ENCODE results near the gene EHMT1.

EHMT1 gene

DNA sequence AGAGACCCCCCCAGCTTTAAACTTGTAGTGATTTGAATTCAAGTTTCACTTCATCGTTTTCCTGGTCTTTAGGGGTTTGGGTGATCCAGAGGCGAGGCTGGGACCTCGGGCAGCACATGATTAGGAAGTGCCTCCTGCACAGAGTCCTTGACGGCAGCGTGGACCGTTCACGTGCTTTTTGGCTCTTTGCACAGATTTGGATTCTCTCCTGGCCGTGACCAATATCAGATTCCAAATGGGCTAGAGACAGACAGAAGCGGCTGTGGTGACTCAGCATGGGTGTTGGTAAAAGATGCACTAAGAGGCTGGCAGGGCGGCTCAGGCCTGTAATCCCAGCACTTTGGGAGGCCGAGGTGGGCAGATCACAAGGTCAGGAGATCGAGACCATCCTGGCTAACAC, 141.6 kb downstream of the EHMT1 start:
- H3K4me3 ChIP-seq (ENCODE audit: low read depth, low read length): no peak overlapping the region
- DNase-seq (ENCODE audit: low read depth): no peak
- in situ Hi-C loops (cut with HindIII; ENCODE audit: low sequenced_read_pairs): no loop called here
- TF ChIP-seq, protein P1, sequence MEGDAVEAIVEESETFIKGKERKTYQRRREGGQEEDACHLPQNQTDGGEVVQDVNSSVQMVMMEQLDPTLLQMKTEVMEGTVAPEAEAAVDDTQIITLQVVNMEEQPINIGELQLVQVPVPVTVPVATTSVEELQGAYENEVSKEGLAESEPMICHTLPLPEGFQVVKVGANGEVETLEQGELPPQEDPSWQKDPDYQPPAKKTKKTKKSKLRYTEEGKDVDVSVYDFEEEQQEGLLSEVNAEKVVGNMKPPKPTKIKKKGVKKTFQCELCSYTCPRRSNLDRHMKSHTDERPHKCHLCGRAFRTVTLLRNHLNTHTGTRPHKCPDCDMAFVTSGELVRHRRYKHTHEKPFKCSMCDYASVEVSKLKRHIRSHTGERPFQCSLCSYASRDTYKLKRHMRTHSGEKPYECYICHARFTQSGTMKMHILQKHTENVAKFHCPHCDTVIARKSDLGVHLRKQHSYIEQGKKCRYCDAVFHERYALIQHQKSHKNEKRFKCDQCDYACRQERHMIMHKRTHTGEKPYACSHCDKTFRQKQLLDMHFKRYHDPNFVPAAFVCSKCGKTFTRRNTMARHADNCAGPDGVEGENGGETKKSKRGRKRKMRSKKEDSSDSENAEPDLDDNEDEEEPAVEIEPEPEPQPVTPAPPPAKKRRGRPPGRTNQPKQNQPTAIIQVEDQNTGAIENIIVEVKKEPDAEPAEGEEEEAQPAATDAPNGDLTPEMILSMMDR (IDR thresholded peaks at IDR 0.05; ENCODE audit: low read depth, low read length, missing control alignments): no peak

DNA sequence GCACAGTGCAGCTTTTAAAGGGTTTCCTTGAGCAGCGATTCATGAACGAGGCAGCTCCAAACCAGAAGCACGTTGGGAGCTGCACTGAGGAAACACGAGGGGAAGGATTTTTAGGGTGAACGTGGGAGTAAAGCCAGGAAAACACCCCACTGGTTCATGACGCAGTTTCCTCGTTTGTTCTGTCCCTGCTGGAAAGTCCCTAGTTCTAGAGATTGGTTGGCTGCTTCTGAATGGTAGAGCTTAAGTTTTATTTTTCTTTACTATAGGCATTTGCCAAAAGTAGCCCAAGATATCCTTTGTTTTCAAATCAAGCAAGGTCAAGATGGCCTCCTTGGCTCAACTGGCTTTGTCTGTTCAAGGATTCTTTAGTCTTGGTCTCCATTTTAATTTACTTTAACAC, 142.2 kb downstream of the EHMT1 start:
- no peak for DNase-seq (ENCODE audit: low read depth)
- TF ChIP-seq, protein P1 (IDR thresholded peaks at IDR 0.05; ENCODE audit: low read depth, low read length, missing control alignments): no peak
- H3K4me3 ChIP-seq (ENCODE audit: low read depth, low read length): no peak overlapping the region
- in situ Hi-C loops (cut with HindIII; ENCODE audit: low sequenced_read_pairs): no loop called here

DNA sequence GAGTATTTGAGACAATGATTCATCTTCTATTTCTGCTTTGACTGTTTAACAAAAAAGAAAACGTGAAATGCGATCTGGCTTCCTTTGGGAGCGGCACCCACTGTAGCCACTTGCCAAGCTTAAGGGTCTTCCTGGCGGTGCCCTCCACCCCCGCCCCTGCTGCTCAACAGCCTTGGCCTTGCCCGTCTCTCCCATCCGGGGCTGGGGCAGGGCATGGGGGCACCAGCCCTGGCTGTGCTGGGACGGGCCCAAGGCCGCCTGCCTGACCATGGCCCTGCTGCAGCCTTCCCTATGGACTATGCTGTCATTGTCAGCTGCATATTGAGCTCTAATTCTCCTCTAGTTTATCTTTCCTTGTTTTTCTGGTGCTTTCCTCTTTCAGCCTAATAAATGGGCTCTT, 143.0 kb downstream of the EHMT1 start:
- in situ Hi-C loops (cut with HindIII; ENCODE audit: low sequenced_read_pairs): no loop called here
- H3K4me3 ChIP-seq (ENCODE audit: low read depth, low read length): no peak overlapping the region
- DNase-seq (ENCODE audit: low read depth): no peak
- TF ChIP-seq, protein P1 (IDR thresholded peaks at IDR 0.05; ENCODE audit: low read depth, low read length, missing control alignments): no peak

DNA sequence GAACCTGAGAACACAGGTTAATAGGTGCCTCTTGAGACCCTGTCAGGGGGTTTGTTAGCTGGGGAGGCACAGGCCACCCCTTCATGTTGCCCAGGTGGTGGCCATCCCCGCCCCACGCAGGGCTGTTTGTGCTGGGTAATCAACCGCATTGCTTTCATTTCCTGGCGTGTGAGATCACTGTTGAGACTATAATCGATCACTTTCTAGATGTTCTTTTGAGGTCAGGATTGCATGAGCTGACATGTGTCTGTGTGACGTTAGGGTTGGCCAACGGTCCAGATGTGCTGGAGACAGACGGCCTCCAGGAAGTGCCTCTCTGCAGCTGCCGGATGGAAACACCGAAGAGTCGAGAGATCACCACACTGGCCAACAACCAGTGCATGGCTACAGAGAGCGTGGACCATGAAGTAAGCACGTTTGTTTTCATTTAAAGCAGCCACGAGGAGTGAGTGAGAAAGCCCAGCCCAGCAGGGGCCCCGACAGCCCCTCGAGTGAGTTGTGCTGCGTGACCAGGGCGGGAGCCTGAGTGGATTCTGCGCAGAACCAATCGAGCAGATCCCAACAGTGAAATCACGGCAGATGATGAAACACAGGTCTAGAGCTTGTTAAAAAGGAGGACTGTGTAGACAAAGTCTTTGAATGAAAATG, 143.7 kb downstream of the EHMT1 start:
- TF ChIP-seq, protein P1 (IDR thresholded peaks at IDR 0.05; ENCODE audit: low read depth, low read length, missing control alignments): no peak
- no peak for DNase-seq (ENCODE audit: low read depth)
- H3K4me3 ChIP-seq (ENCODE audit: low read depth, low read length): no peak overlapping the region
- in situ Hi-C loops (cut with HindIII; ENCODE audit: low sequenced_read_pairs): no loop called here

DNA sequence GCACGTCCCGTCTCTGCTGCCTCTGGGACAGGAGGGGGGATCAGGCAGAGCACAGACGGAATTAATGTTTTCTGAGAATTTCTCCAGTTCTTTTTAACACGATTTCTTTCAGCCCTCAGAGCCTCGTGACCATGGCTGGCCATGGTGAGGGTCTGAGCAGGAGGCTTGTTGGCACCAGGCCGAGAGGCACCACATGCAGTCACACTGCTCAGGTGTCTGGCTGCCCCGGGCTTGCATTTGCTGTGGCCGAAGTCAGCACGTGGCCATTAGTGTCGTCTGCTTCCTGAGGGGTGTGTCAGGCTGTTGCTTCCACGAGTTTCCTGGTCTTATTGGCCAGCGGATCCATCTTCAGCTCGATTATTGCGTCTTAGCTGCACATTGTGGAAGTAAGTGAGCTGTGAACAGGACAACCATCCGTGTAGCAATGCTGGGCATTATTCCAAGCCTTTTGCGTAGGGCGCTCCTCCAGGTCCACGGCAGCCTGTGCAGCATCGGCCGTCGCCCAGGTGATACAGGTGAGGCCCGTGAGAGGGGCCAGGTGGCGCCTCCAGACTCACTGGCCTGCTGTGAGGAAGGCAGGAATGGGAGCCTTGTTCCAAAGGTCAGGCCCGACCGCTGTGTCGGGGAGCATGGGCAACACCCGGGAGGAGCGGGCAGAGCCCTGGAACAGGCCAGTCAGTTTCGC, 144.6 kb downstream of the EHMT1 start:
- in situ Hi-C loops (cut with HindIII; ENCODE audit: low sequenced_read_pairs): no loop called here
- DNase-seq (ENCODE audit: low read depth): no peak
- TF ChIP-seq, protein P1 (IDR thresholded peaks at IDR 0.05; ENCODE audit: low read depth, low read length, missing control alignments): no peak
- no peak overlapping the region for H3K4me3 ChIP-seq (ENCODE audit: low read depth, low read length)

DNA sequence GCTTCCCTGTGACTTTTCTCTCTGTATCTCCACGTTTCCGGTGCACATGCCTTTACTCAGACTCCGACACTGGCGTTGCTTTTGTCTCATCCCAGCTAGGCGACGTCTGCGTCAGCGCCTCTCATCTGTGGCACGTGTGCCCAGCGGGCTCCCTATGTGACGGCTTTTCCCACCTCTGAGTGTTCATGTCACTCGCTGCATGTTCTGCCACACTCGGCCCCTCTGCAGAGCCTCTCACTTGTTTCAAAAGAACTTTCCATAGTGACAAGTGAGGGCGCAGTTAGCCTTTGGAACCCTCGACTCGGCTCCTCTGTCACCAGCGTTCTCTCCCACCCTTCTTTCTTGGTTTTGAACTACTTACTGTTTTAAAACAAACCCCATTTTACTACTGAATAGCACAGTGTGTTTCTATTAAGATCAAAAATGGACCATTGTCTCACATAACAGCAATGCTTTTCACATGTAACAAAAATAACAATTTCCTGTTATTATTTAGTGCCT, 145.4 kb downstream of the EHMT1 start:
- TF ChIP-seq, protein P1 (IDR thresholded peaks at IDR 0.05; ENCODE audit: low read depth, low read length, missing control alignments): no peak
- in situ Hi-C loops (cut with HindIII; ENCODE audit: low sequenced_read_pairs): no loop called here
- DNase-seq (ENCODE audit: low read depth): no peak
- no peak overlapping the region for H3K4me3 ChIP-seq (ENCODE audit: low read depth, low read length)

Data from astrocyte of the cerebellum (primary cell).